Smooth muscle cell (in vitro differentiated cells): ENCODE measurements around the gene PRC1. TPM values are rescaled to one million over a fixed set of nuclear protein-coding genes. Genes with fewer than 3 reads are reported as not detected.
A peak's percentile ranks its signal among the peaks of the same experiment; 100 is the strongest.

Experiments
- DNase-seq: peaks from one replicate; lab custom pipeline; 2025; ENCODE audit not compliant: unreplicated experiment; lab: John Stamatoyannopoulos, UW
- H2AFZ ChIP-seq: fragments of 200-600 bp; sonication (generic); 2 replicates; pipeline ENCODE4 v1.6.0; 2016; ENCODE audit warnings: antibody characterized with exemption, low read depth, mild to moderate bottlenecking
- H3F3A ChIP-seq: fragments of 200-600 bp; sonication (generic); 2 replicates; pipeline ENCODE4 v1.6.0; 2017; ENCODE audit warnings: antibody characterized with exemption, low read depth
- H3K27ac ChIP-seq: fragments of 200-600 bp; sonication (generic); 2 replicates; pipeline ENCODE4 v1.5.1; 2016; ENCODE audit warnings: low read depth, mild to moderate bottlenecking
- H3K27me3 ChIP-seq: fragments of 200-600 bp; sonication (generic); 2 replicates; pipeline ENCODE4 v1.6.1; 2016; ENCODE audit warnings: low read depth, mild to moderate bottlenecking
- H3K36me3 ChIP-seq: fragments of 200-600 bp; sonication (generic); 2 replicates; pipeline ENCODE4 v1.5.1; 2016; ENCODE audit warnings: low read depth
- H3K4me1 ChIP-seq: fragments of 200-600 bp; sonication (generic); 2 replicates; pipeline ENCODE4 v1.5.1; 2016; ENCODE audit warnings: low read depth
- H3K4me2 ChIP-seq: fragments of 200-600 bp; sonication (generic); 2 replicates; pipeline ENCODE4 v1.6.0; 2016; ENCODE audit warnings: mild to moderate bottlenecking
- H3K4me3 ChIP-seq: fragments of 200-600 bp; sonication (generic); 2 replicates; pipeline ENCODE4 v1.5.1; 2016; ENCODE audit warnings: mild to moderate bottlenecking
- H3K79me2 ChIP-seq: fragments of 200-600 bp; sonication (generic); 2 replicates; pipeline ENCODE4 v1.6.0; 2016; ENCODE audit warnings: low read depth, mild to moderate bottlenecking
- H3K9ac ChIP-seq: fragments of 200-600 bp; sonication (generic); 2 replicates; pipeline ENCODE4 v1.6.0; 2016; ENCODE audit warnings: low read depth
- H3K9me3 ChIP-seq: fragments of 200-600 bp; sonication (generic); replicated peaks from 2 replicates; pipeline ENCODE4 v1.5.1; 2016; ENCODE audit warnings: low read depth
- H4K20me1 ChIP-seq: fragments of 200-600 bp; sonication (generic); 2 replicates; pipeline ENCODE4 v1.6.0; 2016; ENCODE audit warnings: low read depth
- whole genome bisulfite sequencing: methylation state at CpG from one replicate; pipeline ENCODE4 v1.1.7; 2016; ENCODE audit warnings: low lambda C conversion rate; 5-methylcytosine and 5-hydroxymethylcytosine counted together
- polyA plus RNA-seq: library from polyadenylated mRNA; unstranded; fragments of >200 nt; fragmentation: Nextera tagmentation; extraction: Ambion mirVana; gene quantifications from 2 replicates; pipeline ENCODE4 v1.2.1, GENCODE V29; 2016
- total RNA-seq: library from RNA; depleted of rRNA; stranded (reverse); fragments of >200 nt; gene quantifications from 2 replicates; pipeline ENCODE4 v1.2.3, GENCODE V29; 2014
- TF ChIP-seq, protein P1 (sequence below): fragments of 200-600 bp; sonication (generic); IDR thresholded peaks from 2 replicates; pipeline ENCODE4 v1.5.1; 2017; ENCODE audit warnings: borderline replicate concordance, mild to moderate bottlenecking, antibody characterized with exemption; ENCODE audit not compliant: insufficient read depth, poor library complexity, severe bottlenecking

The PRC1 gene
- total and polyA plus RNA-seq, 2 experiments from 2014 or later, result 20.4 to 32.3 TPM

DNA sequence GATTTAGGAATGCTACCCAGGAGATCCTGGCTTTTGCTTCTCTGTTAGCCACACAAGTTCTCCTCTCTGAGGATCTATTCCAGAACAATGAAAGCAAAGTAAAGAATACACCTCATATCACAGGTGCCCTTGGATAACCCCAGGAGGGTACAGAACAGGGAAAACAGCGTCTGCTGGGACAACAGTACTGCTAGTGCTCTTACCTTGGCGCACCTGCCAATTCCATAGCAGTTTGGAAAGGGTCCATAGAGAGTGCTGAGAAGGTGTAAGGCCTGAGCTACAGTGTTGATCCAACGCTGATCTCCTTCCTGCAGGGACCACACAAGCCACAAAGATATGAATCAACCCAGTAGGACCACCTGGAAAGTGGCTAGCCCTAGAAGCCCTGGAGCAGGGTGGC lies 12.9 kb upstream of the PRC1 start:
- Histone ChIP-seq H3K36me3 (no peaks in the 10 kb centered on the region), H3K27me3 (no peaks in the 10 kb centered on the region), H3F3A (no peaks in the 10 kb centered on the region), H3K9me3 (no peaks in the 10 kb centered on the region), H3K4me2 (no peak overlapping the region), H3K79me2 (no peaks in the 10 kb centered on the region), H3K27ac (no peak overlapping the region), H2AFZ (no peak overlapping the region), H3K4me3 (no peak overlapping the region), H3K4me1 (no peaks in the 10 kb centered on the region), H3K9ac (no peak overlapping the region), H4K20me1 (no peaks in the 10 kb centered on the region)
- WGBS, result 97% methylated on average over 3 of the region's 3 CpGs
- TF ChIP-seq, protein P1, sequence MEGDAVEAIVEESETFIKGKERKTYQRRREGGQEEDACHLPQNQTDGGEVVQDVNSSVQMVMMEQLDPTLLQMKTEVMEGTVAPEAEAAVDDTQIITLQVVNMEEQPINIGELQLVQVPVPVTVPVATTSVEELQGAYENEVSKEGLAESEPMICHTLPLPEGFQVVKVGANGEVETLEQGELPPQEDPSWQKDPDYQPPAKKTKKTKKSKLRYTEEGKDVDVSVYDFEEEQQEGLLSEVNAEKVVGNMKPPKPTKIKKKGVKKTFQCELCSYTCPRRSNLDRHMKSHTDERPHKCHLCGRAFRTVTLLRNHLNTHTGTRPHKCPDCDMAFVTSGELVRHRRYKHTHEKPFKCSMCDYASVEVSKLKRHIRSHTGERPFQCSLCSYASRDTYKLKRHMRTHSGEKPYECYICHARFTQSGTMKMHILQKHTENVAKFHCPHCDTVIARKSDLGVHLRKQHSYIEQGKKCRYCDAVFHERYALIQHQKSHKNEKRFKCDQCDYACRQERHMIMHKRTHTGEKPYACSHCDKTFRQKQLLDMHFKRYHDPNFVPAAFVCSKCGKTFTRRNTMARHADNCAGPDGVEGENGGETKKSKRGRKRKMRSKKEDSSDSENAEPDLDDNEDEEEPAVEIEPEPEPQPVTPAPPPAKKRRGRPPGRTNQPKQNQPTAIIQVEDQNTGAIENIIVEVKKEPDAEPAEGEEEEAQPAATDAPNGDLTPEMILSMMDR, result no peak
- no peak for DNase-seq

DNA sequence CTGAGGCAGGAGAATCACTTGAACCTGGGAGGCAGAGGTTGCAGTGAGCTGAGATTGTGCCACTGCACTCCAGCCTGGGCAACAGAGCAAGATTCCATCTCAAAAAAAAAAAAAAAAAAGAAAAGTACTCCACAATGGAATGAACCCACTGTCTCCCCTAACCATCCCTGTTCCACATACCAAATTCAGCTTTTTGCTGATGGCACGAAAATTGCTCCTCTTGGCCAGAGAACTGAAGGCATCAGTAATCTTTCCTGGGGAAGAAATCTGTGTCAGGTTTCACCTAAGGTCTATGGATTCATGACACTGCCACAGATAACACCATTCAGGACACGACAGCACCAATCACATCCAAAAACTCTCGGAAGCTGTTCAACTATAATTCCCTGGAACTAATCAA lies 6.9 kb upstream of the PRC1 start:
- Histone ChIP-seq H3F3A (no peaks in the 10 kb centered on the region), H3K9ac (no peak overlapping the region), H3K27me3 (no peaks in the 10 kb centered on the region), H3K9me3 (no peaks in the 10 kb centered on the region), H3K4me2 (no peak overlapping the region), H3K36me3 (no peaks in the 10 kb centered on the region), H2AFZ (no peak overlapping the region), H3K4me1 (no peaks in the 10 kb centered on the region), H3K27ac (no peak overlapping the region), H4K20me1 (no peaks in the 10 kb centered on the region), H3K79me2 (no peaks in the 10 kb centered on the region), H3K4me3 (no peak overlapping the region)
- no peak for DNase-seq
- 88% methylated on average over 3 of the region's 3 CpGs for WGBS
- TF ChIP-seq, protein P1, result no peak

DNA sequence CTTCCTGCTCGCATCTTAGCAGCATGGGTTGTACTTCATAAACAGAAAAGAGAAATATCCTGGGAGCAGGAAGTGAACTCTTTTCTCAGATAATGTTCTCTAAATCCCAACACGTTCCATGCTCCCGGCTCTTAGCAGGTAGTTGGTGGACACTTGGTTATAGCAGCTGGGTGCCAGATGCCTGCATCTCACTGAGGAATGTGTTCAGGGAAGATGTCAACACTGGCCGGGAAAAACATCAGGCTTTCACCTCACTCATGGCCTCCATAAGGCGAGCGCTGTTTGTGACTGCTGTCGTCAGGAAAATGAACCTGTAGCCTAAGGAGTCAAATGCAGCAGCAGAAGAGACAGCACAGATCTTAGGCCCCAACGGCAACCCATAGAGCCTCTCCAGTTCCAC lies 4.4 kb upstream of the PRC1 start:
- peaks cover 10% of the 10 kb centered on the region for H3K79me2 ChIP-seq
- TF ChIP-seq, protein P1, result no peak
- no peak for DNase-seq
- H3K4me3 ChIP-seq, result no peak overlapping the region
- H3K36me3 ChIP-seq, result no peaks in the 10 kb centered on the region
- H3K4me1 ChIP-seq, result no peaks in the 10 kb centered on the region
- H3K27ac ChIP-seq, result no peak overlapping the region
- no peaks in the 10 kb centered on the region for H3K27me3 ChIP-seq
- WGBS, result 91% methylated on average over 8 of the region's 8 CpGs
- no peaks in the 10 kb centered on the region for H3F3A ChIP-seq
- no peak overlapping the region for H2AFZ ChIP-seq
- no peaks in the 10 kb centered on the region for H3K9me3 ChIP-seq
- H4K20me1 ChIP-seq, result no peaks in the 10 kb centered on the region
- no peak overlapping the region for H3K4me2 ChIP-seq
- no peak overlapping the region for H3K9ac ChIP-seq

DNA sequence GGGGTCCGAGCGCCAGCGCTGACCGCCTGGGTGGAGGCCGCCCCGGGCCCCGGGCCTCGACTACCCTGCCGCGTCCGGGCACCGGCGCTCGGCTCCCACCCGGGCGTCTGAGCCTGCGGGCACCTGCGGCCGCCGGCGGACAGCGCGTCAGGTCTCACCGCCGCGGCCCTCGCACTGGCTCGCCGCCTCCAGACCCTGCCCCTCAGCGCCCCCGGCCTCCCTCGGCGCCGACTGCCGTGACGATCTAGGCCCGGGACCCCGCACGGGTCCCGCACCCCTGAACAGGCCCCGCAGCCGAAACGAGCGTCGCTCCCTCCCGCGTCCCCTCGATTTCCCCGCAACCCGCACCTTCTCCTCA lies 297 bp downstream of the PRC1 start:
- WGBS, result 0% methylated on average over 19 of the region's 50 CpGs
- Histone ChIP-seq H3K79me2 (peaks cover 57% of the 10 kb centered on the region), H3K27me3 (no peaks in the 10 kb centered on the region), H2AFZ (peak overlapping the region; percentile 94), H4K20me1 (no peaks in the 10 kb centered on the region), H3K4me3 (peak overlapping the region; percentile 79), H3F3A (no peaks in the 10 kb centered on the region), H3K27ac (no peak overlapping the region), H3K36me3 (no peaks in the 10 kb centered on the region), H3K4me1 (peaks cover 5% of the 10 kb centered on the region), H3K9me3 (no peaks in the 10 kb centered on the region), H3K4me2 (peak overlapping the region; percentile 90), H3K9ac (peak overlapping the region; percentile 88)
- no peak for DNase-seq
- TF ChIP-seq, protein P1, result no peak
